Measurements from ENCODE around the gene ARMC9. TPM values are rescaled to one million over a fixed set of nuclear protein-coding genes. Genes with fewer than 3 reads are reported as not detected.

ARMC9 gene
- total and polyA plus RNA-seq, 7 donors = 2.4 to 95.3 (median 24.3) TPM

DNA sequence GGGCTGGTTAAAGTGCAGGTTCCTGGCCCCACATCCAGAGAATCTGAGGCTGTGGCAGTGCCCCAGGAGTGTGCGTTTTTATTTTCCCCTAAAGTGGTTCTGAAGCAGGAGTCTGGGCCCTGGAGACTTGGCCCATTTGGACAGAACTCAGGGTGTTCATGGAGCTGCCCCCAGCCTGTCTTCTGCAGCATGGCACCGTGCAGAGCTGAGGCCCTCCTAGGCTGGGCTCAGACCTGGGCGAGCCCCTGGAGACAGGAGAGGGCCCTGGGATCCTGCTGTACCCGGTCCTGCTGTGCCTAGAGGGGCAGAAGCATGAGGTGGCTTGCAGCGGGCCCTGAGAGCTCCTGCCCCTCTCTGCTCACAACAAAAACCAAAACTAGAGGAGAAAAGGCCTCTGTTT, 138.3 kb downstream of the ARMC9 start:
- Histone ChIP-seq H3K27me3 (no peaks in the 10 kb centered on the region), H3K27ac (no peak overlapping the region), H3K4me3 (no peak overlapping the region), H3K4me1 (no peaks in the 10 kb centered on the region), H3K9me3 (no peaks in the 10 kb centered on the region), H3K36me3 (peaks cover 0 to 49% (median 23%) of the 10 kb centered on the region in 4 donors)
- no peak for DNase-seq
- TF ChIP-seq POLR2AphosphoS5 (IDR thresholded peaks at IDR 0.05) = no peak
- TF ChIP-seq, protein P1, sequence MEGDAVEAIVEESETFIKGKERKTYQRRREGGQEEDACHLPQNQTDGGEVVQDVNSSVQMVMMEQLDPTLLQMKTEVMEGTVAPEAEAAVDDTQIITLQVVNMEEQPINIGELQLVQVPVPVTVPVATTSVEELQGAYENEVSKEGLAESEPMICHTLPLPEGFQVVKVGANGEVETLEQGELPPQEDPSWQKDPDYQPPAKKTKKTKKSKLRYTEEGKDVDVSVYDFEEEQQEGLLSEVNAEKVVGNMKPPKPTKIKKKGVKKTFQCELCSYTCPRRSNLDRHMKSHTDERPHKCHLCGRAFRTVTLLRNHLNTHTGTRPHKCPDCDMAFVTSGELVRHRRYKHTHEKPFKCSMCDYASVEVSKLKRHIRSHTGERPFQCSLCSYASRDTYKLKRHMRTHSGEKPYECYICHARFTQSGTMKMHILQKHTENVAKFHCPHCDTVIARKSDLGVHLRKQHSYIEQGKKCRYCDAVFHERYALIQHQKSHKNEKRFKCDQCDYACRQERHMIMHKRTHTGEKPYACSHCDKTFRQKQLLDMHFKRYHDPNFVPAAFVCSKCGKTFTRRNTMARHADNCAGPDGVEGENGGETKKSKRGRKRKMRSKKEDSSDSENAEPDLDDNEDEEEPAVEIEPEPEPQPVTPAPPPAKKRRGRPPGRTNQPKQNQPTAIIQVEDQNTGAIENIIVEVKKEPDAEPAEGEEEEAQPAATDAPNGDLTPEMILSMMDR (IDR thresholded peaks at IDR 0.05) = no peak
- no peak for TF ChIP-seq EP300 (IDR thresholded peaks at IDR 0.05)
- no peak for TF ChIP-seq POLR2A (IDR thresholded peaks at IDR 0.05)
- 94 to 95% methylated on average over 5 of the region's 5 CpGs for WGBS, 2 donors
- intact Hi-C loops (cut with DNase I) = no loop called here

GRCh38 chr2:231337807-231338759, 139.7 kb downstream of the ARMC9 start:
- no peak for DNase-seq
- intact Hi-C loops (cut with DNase I) = no loop called here
- H3K9me3 ChIP-seq = no peaks in the 10 kb centered on the region
- 88 to 94% methylated on average over 18 of the region's 18 CpGs for WGBS, 2 donors
- no peak overlapping the region for H3K4me3 ChIP-seq
- H3K36me3 ChIP-seq = peaks cover 0 to 35% (median 16%) of the 10 kb centered on the region in 4 donors
- H3K27me3 ChIP-seq = no peaks in the 10 kb centered on the region
- no peaks in the 10 kb centered on the region for H3K4me1 ChIP-seq
- H3K27ac ChIP-seq = no peak overlapping the region
- TF ChIP-seq EP300 (IDR thresholded peaks at IDR 0.05) (no peak), POLR2AphosphoS5 (IDR thresholded peaks at IDR 0.05) (no peak)

DNA sequence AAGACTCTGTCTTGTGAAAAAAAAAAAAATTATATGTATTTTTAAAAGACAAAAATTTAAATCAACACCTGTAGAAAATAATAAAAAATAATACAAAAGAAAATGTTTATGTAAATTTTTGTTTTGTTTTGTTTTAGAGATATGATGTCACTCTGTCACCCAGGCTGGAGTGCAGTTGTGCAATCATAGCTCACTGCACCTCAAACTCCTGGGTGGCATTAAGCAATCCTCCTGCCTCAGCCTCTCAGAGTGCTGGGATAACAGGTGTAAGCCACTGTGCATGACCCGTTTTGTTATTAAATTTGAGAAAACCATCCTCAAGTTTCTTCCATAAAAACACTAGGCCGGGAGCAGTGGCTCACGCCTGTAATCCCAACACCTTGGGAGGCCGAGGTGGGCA, 140.9 kb downstream of the ARMC9 start:
- Histone ChIP-seq H3K4me1 (no peaks in the 10 kb centered on the region), H3K27ac (no peak overlapping the region), H3K36me3 (peaks cover 0 to 23% (median 7%) of the 10 kb centered on the region in 4 donors), H3K9me3 (no peaks in the 10 kb centered on the region), H3K4me3 (no peak overlapping the region), H3K27me3 (no peaks in the 10 kb centered on the region)
- WGBS, 2 donors = 93 to 94% methylated on average over 4 of the region's 4 CpGs
- intact Hi-C loops (cut with DNase I) = no loop called here
- no peak for TF ChIP-seq POLR2A (IDR thresholded peaks at IDR 0.05)
- TF ChIP-seq, protein P1 (IDR thresholded peaks at IDR 0.05) = no peak
- no peak for TF ChIP-seq EP300 (IDR thresholded peaks at IDR 0.05)
- no peak for TF ChIP-seq POLR2AphosphoS5 (IDR thresholded peaks at IDR 0.05)
- no peak for DNase-seq

DNA sequence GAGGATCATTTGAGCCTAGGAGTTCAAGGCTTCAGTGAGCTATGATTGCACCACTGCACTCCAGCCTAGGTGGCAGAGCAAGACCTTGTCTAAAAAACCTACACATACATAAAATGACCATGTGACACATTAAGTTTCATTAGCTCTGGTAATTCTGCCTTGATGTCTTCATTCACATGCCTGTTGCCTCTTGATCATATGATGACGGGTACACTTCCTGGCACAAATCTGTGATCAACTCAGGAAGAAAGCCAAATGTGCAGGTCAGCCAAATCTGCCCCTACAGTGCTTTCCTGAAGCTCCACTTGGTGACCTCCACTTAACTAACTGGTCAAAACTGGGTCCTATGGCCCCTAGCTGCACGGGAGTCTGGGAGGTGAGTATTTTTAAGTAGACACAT, 142.7 kb downstream of the ARMC9 start:
- Histone ChIP-seq H3K36me3 (peaks cover 0 to 23% (median 3%) of the 10 kb centered on the region in 4 donors), H3K27me3 (no peaks in the 10 kb centered on the region), H3K9me3 (no peaks in the 10 kb centered on the region), H3K4me3 (no peak overlapping the region), H3K27ac (no peak overlapping the region), H3K4me1 (no peaks in the 10 kb centered on the region)
- intact Hi-C loops (cut with DNase I) = no loop called here
- no peak for DNase-seq
- TF ChIP-seq POLR2A (IDR thresholded peaks at IDR 0.05) (no peak), EP300 (IDR thresholded peaks at IDR 0.05) (no peak), POLR2AphosphoS5 (IDR thresholded peaks at IDR 0.05) (no peak)
- TF ChIP-seq, protein P1 (IDR thresholded peaks at IDR 0.05) = no peak
- 93% methylated on average over 2 of the region's 2 CpGs for WGBS, 2 donors

GRCh38 chr2:231342061-231342711, 143.8 kb downstream of the ARMC9 start:
- TF ChIP-seq POLR2A (IDR thresholded peaks at IDR 0.05) = no peak
- peak in 1 of 4 donors; percentile 21 for TF ChIP-seq EP300 (IDR thresholded peaks at IDR 0.05)
- Histone ChIP-seq H3K4me1 (no peaks in the 10 kb centered on the region), H3K27me3 (no peaks in the 10 kb centered on the region), H3K27ac (peak overlapping the region in 3 of 4 donors; percentile 19 to 40 (median 23)), H3K36me3 (peaks cover 0 to 31% (median 3%) of the 10 kb centered on the region in 4 donors), H3K4me3 (no peak overlapping the region), H3K9me3 (no peaks in the 10 kb centered on the region)
- WGBS, 2 donors = 82 to 92% methylated on average over 14 of the region's 14 CpGs
- intact Hi-C loops (cut with DNase I) = no loop called here
- DNase-seq = no peak
